PC-9 (cell line): ENCODE measurements around the gene CWC27. TPM values are rescaled to one million over a fixed set of nuclear protein-coding genes. Genes with fewer than 3 reads are reported as not detected.

Source experiments
- BruUV-seq: library from RNA; stranded (reverse); fragments of 400-500 nt; replicated peaks from 2 replicates; lab custom pipeline; 2021; lab: Mats Ljungman, UMichigan
- CTCF ChIA-PET: fragments of 300-600 bp; sonication (Branson Sonifier 250); formaldehyde crosslinking; loops from one replicate; lab custom pipeline; 2022; ENCODE audit warnings: antibody characterized with exemption; lab: Charles Lee
- POLR2A ChIA-PET: fragments of 300-600 bp; sonication (Branson Sonifier 250); formaldehyde crosslinking; loops from one replicate; lab custom pipeline; 2022; ENCODE audit warnings: antibody characterized with exemption; ENCODE audit not compliant: unreplicated experiment; lab: Charles Lee
- DNase-seq, 2 experiments: peaks; one replicate each; pipeline versions ENCODE4 v3.0.0 to v3.0.0-alpha.2; 2015 to 2022; ENCODE audit warnings: mixed read lengths in 1 of 2
- H2AFZ ChIP-seq: fragments of 200-600 bp; sonication (generic); 2 replicates; pipeline ENCODE4 v1.8.1; 2017; ENCODE audit warnings: antibody characterized with exemption
- H3F3A ChIP-seq: fragments of 200-600 bp; sonication (generic); 2 replicates; pipeline ENCODE4 v1.8.1; 2017; ENCODE audit warnings: antibody characterized with exemption, mild to moderate bottlenecking, low read depth; ENCODE audit not compliant: insufficient read depth
- H3K27ac ChIP-seq: fragments of 200-600 bp; sonication (generic); 2 replicates; pipeline ENCODE4 v1.6.1; 2016; ENCODE audit warnings: mixed run types
- H3K27me3 ChIP-seq: fragments of 200-600 bp; sonication (generic); 2 replicates; pipeline ENCODE4 v1.6.1; 2016; ENCODE audit warnings: low read depth, mixed run types; ENCODE audit not compliant: insufficient read depth
- H3K36me3 ChIP-seq: fragments of 200-600 bp; sonication (generic); 2 replicates; pipeline ENCODE4 v1.6.1; 2016; ENCODE audit warnings: low read depth, mixed run types
- H3K4me1 ChIP-seq: fragments of 200-600 bp; sonication (generic); replicated peaks from 2 replicates; pipeline ENCODE4 v1.6.1; 2016; ENCODE audit warnings: mixed run types; ENCODE audit not compliant: insufficient read depth
- H3K4me2 ChIP-seq: fragments of 200-600 bp; sonication (generic); 2 replicates; pipeline ENCODE4 v1.6.1; 2017; ENCODE audit warnings: mixed run types
- H3K4me3 ChIP-seq: fragments of 200-600 bp; sonication (generic); 2 replicates; pipeline ENCODE4 v1.6.1; 2016; ENCODE audit warnings: mixed run types
- H3K79me2 ChIP-seq: fragments of 200-600 bp; sonication (generic); 2 replicates; pipeline ENCODE4 v1.6.1; 2017; ENCODE audit warnings: low read depth, mixed run types
- H3K9me2 ChIP-seq: fragments of 200-600 bp; sonication (generic); 2 replicates; pipeline ENCODE4 v1.8.1; 2017; ENCODE audit warnings: mild to moderate bottlenecking; ENCODE audit not compliant: insufficient read depth
- H3K9me3 ChIP-seq: fragments of 200-600 bp; sonication (generic); 2 replicates; pipeline ENCODE4 v1.8.1; 2016; ENCODE audit warnings: low read depth; ENCODE audit not compliant: insufficient read depth
- H4K20me1 ChIP-seq: fragments of 200-600 bp; sonication (generic); 2 replicates; pipeline ENCODE4 v1.8.1; 2017; ENCODE audit not compliant: insufficient read depth
- CTCF ChIP-seq: fragments of 200-600 bp; sonication (generic); conservative IDR thresholded peaks from 2 replicates; pipeline ENCODE4 v1.6.1; 2017; ENCODE audit warnings: mixed run types, antibody characterized with exemption, mild to moderate bottlenecking, moderate library complexity
- EZH2 ChIP-seq: fragments of 200-600 bp; sonication (generic); IDR thresholded peaks from 2 replicates; pipeline ENCODE4 v1.8.0; 2017; ENCODE audit warnings: antibody characterized with exemption, low read depth
- intact Hi-C: fragments of 100-400 bp; cut with micrococcal nuclease; formaldehyde crosslinking; loops from one replicate; pipeline ENCODE4 v1.10.0; 2022; ENCODE audit not compliant: unreplicated experiment
- total RNA-seq: library from RNA; stranded (reverse); gene quantifications from 2 replicates; pipeline ENCODE4 v1.2.3, GENCODE V29; 2021

The CWC27 gene
- total RNA-seq, 1 experiment from 2014 or later: 24.1 TPM

DNA sequence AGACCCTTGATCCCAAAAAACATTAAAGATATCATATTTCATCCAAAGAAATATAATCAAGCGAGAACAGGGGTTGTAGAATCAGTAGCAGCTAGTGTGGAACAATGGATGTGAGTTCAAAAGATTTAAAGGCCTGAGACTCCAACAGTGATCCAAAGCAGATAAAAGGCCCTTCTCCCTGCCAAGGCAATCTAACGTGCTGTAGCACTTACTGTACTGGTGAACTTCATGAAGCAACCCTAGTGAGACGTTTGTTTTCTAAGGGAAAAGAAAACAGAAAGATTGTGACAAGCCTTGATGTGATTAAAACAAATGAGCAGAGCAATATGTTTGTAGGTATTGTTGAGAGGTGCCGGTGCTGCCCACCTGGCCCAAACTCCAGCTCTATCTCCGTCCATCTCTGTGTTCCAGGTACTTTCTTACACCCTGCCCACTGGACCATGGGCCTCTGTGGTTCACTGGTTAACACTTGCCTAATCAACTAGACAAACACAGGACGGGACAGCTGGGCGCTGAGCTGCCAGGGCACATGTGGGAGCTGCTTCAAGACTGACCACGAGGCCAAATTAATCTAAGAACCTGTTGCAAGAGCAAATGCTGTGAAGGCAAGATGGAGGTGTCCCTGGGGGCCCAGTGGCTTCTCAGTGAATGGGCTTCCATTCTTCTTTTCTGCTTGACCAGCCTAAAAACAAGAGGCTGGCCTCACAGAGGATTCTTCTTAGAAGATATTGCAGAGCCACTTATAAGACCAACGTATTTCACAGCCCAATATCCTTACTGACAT, 265.5 kb downstream of the CWC27 start:
- TF ChIP-seq EZH2 (no peak), CTCF (no peak)
- H3K4me1 ChIP-seq: peaks cover 12% of the 10 kb centered on the region; the same call in 1 of the 2 replicates
- H3K27ac ChIP-seq: no peak overlapping the region; the same call in 1 of the 2 replicates
- intact Hi-C loops: loop anchor here (2.0 kb wide), 1 partner anchor 67 kb away; no protein-coding TSS in a partner anchor
- H3K27me3 ChIP-seq: no peaks in the 10 kb centered on the region
- no peaks in the 10 kb centered on the region for H3K9me3 ChIP-seq
- H3K9me2 ChIP-seq: no peaks in the 10 kb centered on the region
- H3K4me2 ChIP-seq: peak overlapping the region; percentile 79; the same call in 1 of the 2 replicates
- no peaks in the 10 kb centered on the region for H3K79me2 ChIP-seq
- no peaks in the 10 kb centered on the region for H4K20me1 ChIP-seq
- BruUV-seq: no TSS peak
- CTCF ChIA-PET: no interaction called here
- POLR2A ChIA-PET: interaction anchor here (0.6 kb wide), 1 partner anchor 20 kb away, joined by 5 read pairs; no protein-coding TSS in a partner anchor
- H3K4me3 ChIP-seq: no peak overlapping the region
- H2AFZ ChIP-seq: no peak overlapping the region
- DNase-seq: no peak
- H3K36me3 ChIP-seq: no peaks in the 10 kb centered on the region
- H3F3A ChIP-seq: no peaks in the 10 kb centered on the region

DNA sequence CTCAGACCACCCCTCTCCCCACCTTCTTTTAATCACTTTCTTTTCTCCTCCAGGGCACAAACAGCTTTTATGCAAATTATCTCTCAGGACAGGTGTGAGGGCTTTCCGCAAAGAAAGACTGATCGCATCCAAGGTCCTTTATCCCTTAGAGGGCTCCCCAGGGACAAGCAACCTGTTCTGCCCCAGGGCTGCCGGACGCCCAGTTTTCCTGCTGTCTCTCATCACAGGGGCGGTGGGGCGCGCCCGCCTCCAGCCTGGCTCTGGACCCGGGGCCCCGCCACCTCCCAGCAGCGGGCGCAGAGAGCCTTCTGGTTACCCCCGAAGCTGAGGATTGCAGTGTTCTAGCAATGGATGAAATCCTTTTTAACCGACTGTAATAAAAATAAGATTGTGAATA, 266.1 kb downstream of the CWC27 start:
- POLR2A ChIA-PET: interaction anchor here (0.6 kb wide), 2 partner anchors 21 to 527 kb away, joined by 4 to 5 read pairs; no protein-coding TSS in a partner anchor
- intact Hi-C loops: loop anchor here (2.0 kb wide), 1 partner anchor 66 kb away; no protein-coding TSS in a partner anchor
- CTCF ChIA-PET: interaction anchor here (0.5 to 0.6 kb wide), 2 partner anchors 222 to 448 kb away, joined by 4 to 5 read pairs; no protein-coding TSS in a partner anchor
- no peaks in the 10 kb centered on the region for H3K36me3 ChIP-seq
- H3K9me2 ChIP-seq: no peaks in the 10 kb centered on the region
- no peaks in the 10 kb centered on the region for H3K9me3 ChIP-seq
- no peaks in the 10 kb centered on the region for H3K79me2 ChIP-seq
- TF ChIP-seq EZH2: no peak
- no peak for TF ChIP-seq CTCF
- no peak for DNase-seq
- H4K20me1 ChIP-seq: no peaks in the 10 kb centered on the region
- peak overlapping the region; percentile 60; the same call in 1 of the 2 replicates for H3K4me3 ChIP-seq
- BruUV-seq: no TSS peak
- H3K4me1 ChIP-seq: peaks cover 12% of the 10 kb centered on the region; the same call in 1 of the 2 replicates
- H3K27me3 ChIP-seq: no peaks in the 10 kb centered on the region
- H2AFZ ChIP-seq: peak overlapping the region; percentile 89
- H3K27ac ChIP-seq: peak overlapping the region; percentile 81
- H3K4me2 ChIP-seq: peak overlapping the region; percentile 79
- no peaks in the 10 kb centered on the region for H3F3A ChIP-seq

DNA sequence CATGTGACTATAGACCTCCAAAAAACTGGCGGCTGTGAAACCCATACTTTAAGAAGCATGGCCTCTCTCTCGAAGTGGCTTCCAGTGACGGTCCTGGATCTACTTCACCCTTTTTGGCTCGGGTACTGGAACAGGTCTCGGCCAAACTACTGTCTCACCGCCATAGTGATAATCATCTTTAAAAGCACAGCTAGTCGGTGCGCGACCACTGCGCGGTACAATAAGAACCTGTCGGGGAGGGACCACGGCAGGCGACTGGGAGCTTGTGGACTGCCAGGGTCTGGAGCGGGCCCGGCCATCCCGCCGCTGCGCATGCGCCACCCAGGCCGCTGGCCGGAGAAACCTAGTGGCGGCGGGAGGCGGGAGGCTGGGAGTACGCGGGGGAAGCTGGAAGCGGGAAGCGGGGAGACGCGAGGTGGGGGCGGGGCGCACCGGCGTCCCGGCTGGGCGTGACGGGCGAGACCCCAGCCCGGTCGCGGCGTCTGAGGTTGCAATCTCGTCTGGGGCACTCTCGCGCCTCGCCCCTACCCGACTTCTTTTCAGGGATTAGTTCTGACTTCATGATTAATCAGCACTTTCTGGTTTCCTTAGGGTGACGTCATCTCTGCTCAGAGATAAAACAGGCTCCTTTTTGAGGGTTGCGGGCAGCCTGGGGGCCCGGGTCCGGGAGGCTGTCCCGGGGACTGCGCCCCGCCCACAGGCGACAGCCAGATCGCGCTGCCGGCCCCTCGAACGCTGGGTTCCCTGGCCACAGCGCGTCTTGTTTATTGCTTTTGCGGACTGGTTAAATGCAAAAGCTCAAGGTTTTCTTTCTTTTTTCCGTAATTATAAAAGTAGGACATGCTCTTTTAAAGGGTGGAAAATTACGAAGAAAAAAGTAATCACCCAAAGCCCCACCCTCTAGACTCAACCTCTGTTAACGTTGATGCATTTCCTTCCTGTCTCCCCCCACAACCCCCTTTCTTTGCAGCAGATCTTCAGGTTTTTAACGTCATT, 266.8 kb downstream of the CWC27 start:
- ChIA-PET CTCF (interaction anchor here (0.5 to 0.6 kb wide), 2 partner anchors 223 to 447 kb away, joined by 4 to 5 read pairs; no protein-coding TSS in a partner anchor), POLR2A (interaction anchor here (0.6 kb wide), 1 partner anchor 526 kb away, joined by 4 read pairs; no protein-coding TSS in a partner anchor)
- Histone ChIP-seq H3K36me3 (no peaks in the 10 kb centered on the region), H4K20me1 (no peaks in the 10 kb centered on the region), H3K4me2 (peak overlapping the region; percentile 79), H3K79me2 (no peaks in the 10 kb centered on the region), H3K27me3 (no peaks in the 10 kb centered on the region), H3F3A (peaks cover 4% of the 10 kb centered on the region; the same call in 1 of the 2 replicates), H3K4me1 (peaks cover 17% of the 10 kb centered on the region), H3K9me2 (no peaks in the 10 kb centered on the region), H3K27ac (peak overlapping the region; percentile 81), H3K9me3 (no peaks in the 10 kb centered on the region), H3K4me3 (peak overlapping the region; percentile 60), H2AFZ (peak overlapping the region; percentile 89)
- intact Hi-C loops: loop anchor here (2.0 kb wide), 1 partner anchor 65 kb away; no protein-coding TSS in a partner anchor
- peak; percentile 73 to 88 for DNase-seq
- TF ChIP-seq EZH2 (no peak), CTCF (no peak)
- TSS peak; percentile 84 for BruUV-seq
